ENCODE measurements around the gene RAB40C.

Gene RAB40C

DNA sequence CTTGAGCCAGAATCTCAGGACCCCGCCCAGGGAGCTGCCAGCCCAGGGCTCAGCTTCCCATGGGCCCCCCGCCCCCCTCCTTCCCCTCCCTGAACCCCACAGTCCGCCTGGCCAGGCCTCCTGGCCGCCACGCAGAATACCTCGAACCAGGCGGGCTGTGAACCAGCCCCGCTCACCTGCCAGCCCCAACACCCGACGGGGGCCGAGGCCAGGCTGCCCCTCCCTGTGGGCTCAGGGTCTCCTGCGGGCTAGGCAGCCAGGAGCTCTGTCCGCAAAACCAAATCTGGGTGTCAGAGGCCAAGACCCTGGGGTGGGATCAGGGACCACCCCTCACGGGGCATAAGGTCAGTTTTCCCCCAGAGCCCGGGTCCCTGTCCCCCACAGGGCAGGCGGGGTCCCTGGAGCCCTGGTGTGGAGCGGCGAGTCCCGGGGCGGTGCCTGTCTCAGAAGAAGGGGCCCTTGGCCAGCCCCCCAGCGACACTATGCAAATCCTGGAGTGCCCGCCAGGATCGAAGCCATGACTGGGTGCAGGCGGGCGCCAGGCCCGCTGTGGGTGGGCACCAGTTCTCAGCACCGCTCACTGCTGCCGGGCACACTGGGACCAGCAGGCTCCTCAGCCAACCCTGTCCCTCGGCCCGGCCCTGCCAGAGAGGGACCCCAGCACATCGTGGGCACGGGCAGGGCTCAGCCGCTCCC, 36.1 kb upstream of the RAB40C start:
- no peak; the same call in 2 of the 3 replicates for ATAC-seq (ENCODE audit: insufficient read depth, low read depth)
- Histone ChIP-seq H3K27ac (ENCODE audit: low read length) (no peak overlapping the region), H3K9ac (ENCODE audit: low read depth, low read length) (no peak overlapping the region), H3K4me3 (ENCODE audit: low read depth in 1 of 2, low read length in 2 of 2) (no peak overlapping the region), H3K27me3 (ENCODE audit: insufficient read depth, low read length, poor library complexity) (no peaks in the 10 kb centered on the region), H3K4me1 (ENCODE audit: insufficient read depth, low read length) (no peaks in the 10 kb centered on the region), H3K4me2 (ENCODE audit: insufficient read depth, low read length) (no peak overlapping the region), H3K79me2 (ENCODE audit: insufficient read depth, low read length) (no peaks in the 10 kb centered on the region), H3K9me3 (ENCODE audit: insufficient read depth, low read length, severe bottlenecking) (no peaks in the 10 kb centered on the region), H3K36me3 (ENCODE audit: insufficient read depth, low read length) (peaks cover 35% of the 10 kb centered on the region), H2AFZ (ENCODE audit: low read depth, low read length) (no peak overlapping the region), H4K20me1 (ENCODE audit: insufficient read depth, low read length) (peaks cover 6% of the 10 kb centered on the region)
- no peak for DNase-seq
- TF ChIP-seq EZH2 (IDR thresholded peaks at IDR 0.05; ENCODE audit: borderline replicate concordance, low read depth, low read length, severe bottlenecking), result no peak
- TF ChIP-seq, protein P1, sequence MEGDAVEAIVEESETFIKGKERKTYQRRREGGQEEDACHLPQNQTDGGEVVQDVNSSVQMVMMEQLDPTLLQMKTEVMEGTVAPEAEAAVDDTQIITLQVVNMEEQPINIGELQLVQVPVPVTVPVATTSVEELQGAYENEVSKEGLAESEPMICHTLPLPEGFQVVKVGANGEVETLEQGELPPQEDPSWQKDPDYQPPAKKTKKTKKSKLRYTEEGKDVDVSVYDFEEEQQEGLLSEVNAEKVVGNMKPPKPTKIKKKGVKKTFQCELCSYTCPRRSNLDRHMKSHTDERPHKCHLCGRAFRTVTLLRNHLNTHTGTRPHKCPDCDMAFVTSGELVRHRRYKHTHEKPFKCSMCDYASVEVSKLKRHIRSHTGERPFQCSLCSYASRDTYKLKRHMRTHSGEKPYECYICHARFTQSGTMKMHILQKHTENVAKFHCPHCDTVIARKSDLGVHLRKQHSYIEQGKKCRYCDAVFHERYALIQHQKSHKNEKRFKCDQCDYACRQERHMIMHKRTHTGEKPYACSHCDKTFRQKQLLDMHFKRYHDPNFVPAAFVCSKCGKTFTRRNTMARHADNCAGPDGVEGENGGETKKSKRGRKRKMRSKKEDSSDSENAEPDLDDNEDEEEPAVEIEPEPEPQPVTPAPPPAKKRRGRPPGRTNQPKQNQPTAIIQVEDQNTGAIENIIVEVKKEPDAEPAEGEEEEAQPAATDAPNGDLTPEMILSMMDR (IDR thresholded peaks at IDR 0.05; ENCODE audit: borderline replicate concordance, extremely low read depth, low read length, poor library complexity, severe bottlenecking), result no peak

DNA sequence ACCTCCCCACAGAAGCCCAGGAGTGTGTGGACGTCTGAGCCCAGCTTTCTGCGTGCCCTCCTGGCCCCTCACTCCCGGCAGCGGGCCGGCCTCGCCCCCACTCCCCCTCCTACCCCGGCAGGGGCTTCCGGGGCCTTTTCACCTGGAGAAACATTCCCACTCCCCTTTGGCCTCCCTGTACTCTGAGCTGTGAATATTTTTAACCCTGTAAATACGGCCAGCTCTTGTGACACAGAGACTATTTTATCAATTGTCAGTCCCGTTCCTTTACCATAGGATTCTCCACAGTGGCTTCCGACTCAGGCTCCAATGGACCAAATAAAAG, 35.6 kb upstream of the RAB40C start:
- H3K4me2 ChIP-seq (ENCODE audit: insufficient read depth, low read length), result no peak overlapping the region
- H3K27me3 ChIP-seq (ENCODE audit: insufficient read depth, low read length, poor library complexity), result no peaks in the 10 kb centered on the region
- no peak overlapping the region for H3K9ac ChIP-seq (ENCODE audit: low read depth, low read length)
- no peaks in the 10 kb centered on the region for H3K9me3 ChIP-seq (ENCODE audit: insufficient read depth, low read length, severe bottlenecking)
- no peak overlapping the region for H2AFZ ChIP-seq (ENCODE audit: low read depth, low read length)
- TF ChIP-seq, protein P1 (IDR thresholded peaks at IDR 0.05; ENCODE audit: borderline replicate concordance, extremely low read depth, low read length, poor library complexity, severe bottlenecking), result no peak
- no peak for TF ChIP-seq EZH2 (IDR thresholded peaks at IDR 0.05; ENCODE audit: borderline replicate concordance, low read depth, low read length, severe bottlenecking)
- no peak overlapping the region for H3K4me3 ChIP-seq (ENCODE audit: low read depth in 1 of 2, low read length in 2 of 2)
- no peaks in the 10 kb centered on the region for H3K4me1 ChIP-seq (ENCODE audit: insufficient read depth, low read length)
- H3K27ac ChIP-seq (ENCODE audit: low read length), result no peak overlapping the region
- H3K79me2 ChIP-seq (ENCODE audit: insufficient read depth, low read length), result no peaks in the 10 kb centered on the region
- H4K20me1 ChIP-seq (ENCODE audit: insufficient read depth, low read length), result peaks cover 6% of the 10 kb centered on the region
- peaks cover 31% of the 10 kb centered on the region for H3K36me3 ChIP-seq (ENCODE audit: insufficient read depth, low read length)
- no peak for DNase-seq
- no peak for ATAC-seq (ENCODE audit: insufficient read depth, low read depth)

DNA sequence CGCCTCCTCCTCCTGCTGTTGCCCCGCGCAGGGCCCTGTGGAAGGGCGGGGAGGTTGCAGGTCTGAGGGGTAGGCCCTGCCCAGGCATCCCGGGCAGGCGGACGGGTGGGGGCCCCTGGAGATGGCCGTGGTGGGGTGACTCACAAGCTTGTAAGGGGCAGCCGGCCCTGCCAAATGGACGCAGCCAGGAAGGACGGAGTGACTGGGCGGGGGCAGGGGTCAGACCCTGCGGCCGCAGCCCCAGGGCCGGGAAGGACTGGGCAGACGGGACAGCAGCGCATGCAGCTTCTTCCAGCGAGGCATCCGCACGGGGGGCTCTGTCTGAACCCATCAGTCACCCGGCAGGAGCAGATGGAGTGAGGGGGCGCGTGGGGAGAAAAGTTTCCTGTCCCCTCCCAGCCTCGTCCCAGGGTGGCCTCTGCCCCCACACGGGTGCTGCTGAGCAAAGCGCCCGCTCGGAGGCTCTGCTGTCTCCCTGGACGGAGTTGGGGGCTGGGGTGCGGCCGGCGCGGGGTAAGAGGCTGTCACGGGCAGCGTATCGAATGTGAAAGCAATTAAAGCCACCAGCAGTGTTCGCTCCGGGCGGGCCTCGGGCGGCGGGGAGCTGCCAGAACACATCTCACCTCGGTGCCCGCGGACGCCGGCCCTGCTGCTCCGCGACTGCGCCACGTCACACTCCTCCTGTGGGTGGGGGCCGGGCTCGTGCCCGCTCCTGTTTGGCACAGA, 35.1 kb upstream of the RAB40C start:
- DNase-seq (no peak), ATAC-seq (ENCODE audit: insufficient read depth, low read depth) (no peak)
- Histone ChIP-seq H3K79me2 (ENCODE audit: insufficient read depth, low read length) (no peaks in the 10 kb centered on the region), H3K27me3 (ENCODE audit: insufficient read depth, low read length, poor library complexity) (no peaks in the 10 kb centered on the region), H4K20me1 (ENCODE audit: insufficient read depth, low read length) (peaks cover 5% of the 10 kb centered on the region), H3K9me3 (ENCODE audit: insufficient read depth, low read length, severe bottlenecking) (no peaks in the 10 kb centered on the region), H3K36me3 (ENCODE audit: insufficient read depth, low read length) (peaks cover 26% of the 10 kb centered on the region), H3K4me1 (ENCODE audit: insufficient read depth, low read length) (no peaks in the 10 kb centered on the region), H3K4me2 (ENCODE audit: insufficient read depth, low read length) (no peak overlapping the region), H3K27ac (ENCODE audit: low read length) (no peak overlapping the region), H2AFZ (ENCODE audit: low read depth, low read length) (no peak overlapping the region), H3K9ac (ENCODE audit: low read depth, low read length) (no peak overlapping the region), H3K4me3 (ENCODE audit: low read depth in 1 of 2, low read length in 2 of 2) (no peak overlapping the region)
- TF ChIP-seq, protein P1 (IDR thresholded peaks at IDR 0.05; ENCODE audit: borderline replicate concordance, extremely low read depth, low read length, poor library complexity, severe bottlenecking), result no peak
- TF ChIP-seq EZH2 (IDR thresholded peaks at IDR 0.05; ENCODE audit: borderline replicate concordance, low read depth, low read length, severe bottlenecking), result no peak

Data from DND-41 (cell line).